GM19452 (cell line): Measurements from ENCODE around the gene BHLHE40.
A peak's percentile ranks its signal among the peaks of the same experiment; 100 is the strongest.

Experiments used
- ATAC-seq: cut with Tn5 transposase; IDR thresholded peaks from one replicate; pipeline ENCODE4 v1.9.1; 2021; ENCODE audit not compliant: unreplicated experiment

Gene BHLHE40

GRCh38 chr3:4982773-4983738 lies 3.8 kb downstream of the BHLHE40 start:
- ATAC-seq, result no peak

- ATAC-seq, result peak; percentile 46
These were observed 4.7 kb downstream of the BHLHE40 start for GRCh38 chr3:4983739-4984510.

GRCh38 chr3:4984511-4984864 lies 5.3 kb downstream of the BHLHE40 start:
- ATAC-seq, result no peak

GRCh38 chr3:4985330-4986174 lies 6.3 kb downstream of the BHLHE40 start:
- ATAC-seq, result no peak

GRCh38 chr3:4986175-4986781 lies 7.0 kb downstream of the BHLHE40 start:
- ATAC-seq, result peak; percentile 26

- ATAC-seq, result peak; percentile 54
These were observed 7.7 kb downstream of the BHLHE40 start for GRCh38 chr3:4986782-4987537.

- no peak for ATAC-seq
These were observed 8.5 kb downstream of the BHLHE40 start for GRCh38 chr3:4987538-4988296.

- no peak for ATAC-seq
These were observed 10.0 kb downstream of the BHLHE40 start for GRCh38 chr3:4988983-4989834.

- ATAC-seq, result no peak
These were observed 10.8 kb downstream of the BHLHE40 start for GRCh38 chr3:4990069-4990468.

- ATAC-seq, result no peak
These were observed 12.9 kb downstream of the BHLHE40 start for GRCh38 chr3:4992118-4992517.

- ATAC-seq, result no peak
These were observed 14.3 kb downstream of the BHLHE40 start for GRCh38 chr3:4993276-4994143.

- no peak for ATAC-seq
These were observed 15.0 kb downstream of the BHLHE40 start for GRCh38 chr3:4994144-4994730.

GRCh38 chr3:4994823-4995499 lies 15.7 kb downstream of the BHLHE40 start:
- peak; percentile 47 for ATAC-seq

- no peak for ATAC-seq
These were observed 16.3 kb downstream of the BHLHE40 start for GRCh38 chr3:4995500-4996053.

GRCh38 chr3:4996223-4996765 lies 17.1 kb downstream of the BHLHE40 start:
- no peak for ATAC-seq

- no peak for ATAC-seq
These were observed 17.6 kb downstream of the BHLHE40 start for GRCh38 chr3:4996771-4997291.
